Activated T-cell treated with anti-CD3 and anti-CD28 coated beads, Interleukin-2, amount 50 U/mL, for 4 hours (primary cell): Measurements from ENCODE around the gene PAXIP1. TPM values are rescaled to one million over a fixed set of nuclear protein-coding genes. Genes with fewer than 3 reads are reported as not detected.
"Not testable (repeated sequence)": the region's sequence is repeated elsewhere in the genome, so short reads cannot be mapped to it uniquely, and the experiment has no call there.

Source experiments
- ATAC-seq, 2 donors: fragments of 200-7000 bp; cut with Tn5 transposase; one replicate each; pipeline ENCODE4 v1.10.0; 2021
- DNase-seq: peaks from one replicate; pipeline ENCODE4 v3.0.0-alpha.2; 2020
- H3K27me3 Mint-ChIP-seq: one replicate; pipeline ENCODE4 v1.8.0; 2021; ENCODE audit warnings: low read depth, mixed read lengths
- H3K36me3 Mint-ChIP-seq: one replicate; pipeline ENCODE4 v1.8.0; 2022; ENCODE audit warnings: mixed read lengths; ENCODE audit not compliant: insufficient read depth
- H3K4me1 Mint-ChIP-seq: one replicate; pipeline ENCODE4 v1.8.0; 2021; ENCODE audit warnings: low read depth, mixed read lengths
- H3K4me3 Mint-ChIP-seq: one replicate; pipeline ENCODE4 v1.8.0; 2021; ENCODE audit warnings: mild to moderate bottlenecking, moderate library complexity, mixed read lengths
- H3K9me3 Mint-ChIP-seq: one replicate; pipeline ENCODE4 v1.8.0; 2021; ENCODE audit warnings: mixed read lengths
- total RNA-seq, 3 donors: library from RNA; stranded (reverse); gene quantifications; one replicate each; pipeline ENCODE4 v1.2.1, GENCODE V29; 2021

The PAXIP1 gene
- total RNA-seq: 10 to 100 TPM; 25.5 to 26.5 (median 26.2) TPM

GRCh38 chr7:155003092-155003375 is at the start of gene PAXIP1:
Gene PAXIP1 (minus strand): TSS chr7:155003124. CDS start chr7:155002929, 195 bp downstream.
- DNase-seq: peak; percentile 56

GRCh38 chr7:155051355-155051754 is 48.4 kb upstream of the PAXIP1 start:
- H3K4me3 Mint-ChIP-seq: no peak overlapping the region
- no peaks in the 10 kb centered on the region for H3K36me3 Mint-ChIP-seq
- no peaks in the 10 kb centered on the region for H3K4me1 Mint-ChIP-seq
- ATAC-seq (no peak), DNase-seq (no peak)
- H3K9me3 Mint-ChIP-seq: no peaks in the 10 kb centered on the region
- peaks cover 7% of the 10 kb centered on the region for H3K27me3 Mint-ChIP-seq

More at GRCh38 chr7:155003092-155003375, at the start of gene PAXIP1:
- ATAC-seq: peak; percentile 76 to 81
- Mint-ChIP-seq H3K4me3 (peak within 1 kb of the TSS; percentile 95), H3K36me3 (peaks cover 6% of the 10 kb centered on the region), H3K4me1 (peaks cover 8% of the 10 kb centered on the region), H3K9me3 (no peaks in the 10 kb centered on the region), H3K27me3 (no peaks in the 10 kb centered on the region)

- Mint-ChIP-seq H3K4me3 (no peak overlapping the region), H3K4me1 (no peaks in the 10 kb centered on the region), H3K9me3 (peaks cover 5% of the 10 kb centered on the region), H3K27me3 (peaks cover 8% of the 10 kb centered on the region), H3K36me3 (no peaks in the 10 kb centered on the region)
- no peak for ATAC-seq
- no peak for DNase-seq
These were observed 45.1 kb upstream of the PAXIP1 start for GRCh38 chr7:155048006-155048405.

- DNase-seq (no peak), ATAC-seq (no peak)
- H3K36me3 Mint-ChIP-seq: no peaks in the 10 kb centered on the region
- no peaks in the 10 kb centered on the region for H3K4me1 Mint-ChIP-seq
- peaks cover 10% of the 10 kb centered on the region for H3K9me3 Mint-ChIP-seq
- H3K4me3 Mint-ChIP-seq: no peak overlapping the region
- peaks cover 23% of the 10 kb centered on the region for H3K27me3 Mint-ChIP-seq
These were observed 40.8 kb upstream of the PAXIP1 start for GRCh38 chr7:155043756-155044155.

- H3K36me3 Mint-ChIP-seq: no peaks in the 10 kb centered on the region
- peaks cover 11% of the 10 kb centered on the region for H3K9me3 Mint-ChIP-seq
- DNase-seq (no peak), ATAC-seq (no peak)
- H3K4me1 Mint-ChIP-seq: no peaks in the 10 kb centered on the region
- H3K4me3 Mint-ChIP-seq: no peak overlapping the region
- H3K27me3 Mint-ChIP-seq: peaks cover 32% of the 10 kb centered on the region
These were observed 35.4 kb upstream of the PAXIP1 start for GRCh38 chr7:155038335-155038734.

- not testable (repeated sequence) for H3K4me1 Mint-ChIP-seq, H3K36me3 Mint-ChIP-seq, ATAC-seq, H3K9me3 Mint-ChIP-seq, DNase-seq, H3K4me3 Mint-ChIP-seq
- H3K27me3 Mint-ChIP-seq: peaks cover 23% of the 10 kb centered on the region
These were observed 31.6 kb upstream of the PAXIP1 start for GRCh38 chr7:155034495-155034894.

- Mint-ChIP-seq H3K4me1 (no peaks in the 10 kb centered on the region), H3K27me3 (peaks cover 16% of the 10 kb centered on the region)
- DNase-seq: no peak
These were observed 30.1 kb upstream of the PAXIP1 start for GRCh38 chr7:155032978-155033377.

GRCh38 chr7:155027879-155028278 is 25.0 kb upstream of the PAXIP1 start:
- ATAC-seq (no peak), DNase-seq (no peak)
- H3K9me3 Mint-ChIP-seq: no peaks in the 10 kb centered on the region
- H3K4me3 Mint-ChIP-seq: no peak overlapping the region
- no peaks in the 10 kb centered on the region for H3K36me3 Mint-ChIP-seq
- H3K27me3 Mint-ChIP-seq: peaks cover 5% of the 10 kb centered on the region
- no peaks in the 10 kb centered on the region for H3K4me1 Mint-ChIP-seq

More at GRCh38 chr7:155032978-155033377, 30.1 kb upstream of the PAXIP1 start:
- peaks cover 2% of the 10 kb centered on the region for H3K9me3 Mint-ChIP-seq
- no peak for ATAC-seq
- H3K36me3 Mint-ChIP-seq: no peaks in the 10 kb centered on the region
- no peak overlapping the region for H3K4me3 Mint-ChIP-seq

GRCh38 chr7:155021699-155022145 is 18.8 kb upstream of the PAXIP1 start:
- Mint-ChIP-seq H3K4me3 (no peak overlapping the region), H3K27me3 (peaks cover 7% of the 10 kb centered on the region), H3K36me3 (no peaks in the 10 kb centered on the region), H3K4me1 (no peaks in the 10 kb centered on the region), H3K9me3 (no peaks in the 10 kb centered on the region)
- no peak for DNase-seq
- no peak for ATAC-seq

- ATAC-seq (no peak), DNase-seq (no peak)
- no peaks in the 10 kb centered on the region for H3K9me3 Mint-ChIP-seq
These were observed 18.1 kb upstream of the PAXIP1 start for GRCh38 chr7:155020996-155021395.

GRCh38 chr7:155017834-155018233 is 14.9 kb upstream of the PAXIP1 start:
- ATAC-seq: no peak
- Mint-ChIP-seq H3K9me3 (no peaks in the 10 kb centered on the region), H3K36me3 (no peaks in the 10 kb centered on the region), H3K27me3 (peaks cover 8% of the 10 kb centered on the region), H3K4me1 (no peaks in the 10 kb centered on the region), H3K4me3 (no peak overlapping the region)
- no peak for DNase-seq

More at GRCh38 chr7:155020996-155021395, 18.1 kb upstream of the PAXIP1 start:
- Mint-ChIP-seq H3K36me3 (no peaks in the 10 kb centered on the region), H3K27me3 (peaks cover 9% of the 10 kb centered on the region), H3K4me1 (no peaks in the 10 kb centered on the region), H3K4me3 (no peak overlapping the region)

- peaks cover 2% of the 10 kb centered on the region for H3K4me1 Mint-ChIP-seq
- H3K36me3 Mint-ChIP-seq: peaks cover 4% of the 10 kb centered on the region
- H3K9me3 Mint-ChIP-seq: no peaks in the 10 kb centered on the region
- no peaks in the 10 kb centered on the region for H3K27me3 Mint-ChIP-seq
- no peak for DNase-seq
- no peak overlapping the region for H3K4me3 Mint-ChIP-seq
- no peak for ATAC-seq
These were observed 8.2 kb upstream of the PAXIP1 start for GRCh38 chr7:155011086-155011485.

- peaks cover 4% of the 10 kb centered on the region for H3K36me3 Mint-ChIP-seq
- DNase-seq: no peak
- H3K27me3 Mint-ChIP-seq: no peaks in the 10 kb centered on the region
- no peak overlapping the region for H3K4me3 Mint-ChIP-seq
- no peaks in the 10 kb centered on the region for H3K9me3 Mint-ChIP-seq
- peak in 1 of 2 donors; percentile 42 for ATAC-seq
- H3K4me1 Mint-ChIP-seq: peaks cover 5% of the 10 kb centered on the region
These were observed 6.7 kb upstream of the PAXIP1 start for GRCh38 chr7:155009570-155010157.

- peak; percentile 24 for DNase-seq
- H3K9me3 Mint-ChIP-seq: no peaks in the 10 kb centered on the region
- H3K4me1 Mint-ChIP-seq: peaks cover 10% of the 10 kb centered on the region
These were observed 5.0 kb upstream of the PAXIP1 start for GRCh38 chr7:155007947-155008346.

GRCh38 chr7:155003376-155004214 is 671 bp upstream of the PAXIP1 start:
- Mint-ChIP-seq H3K9me3 (no peaks in the 10 kb centered on the region), H3K4me1 (peaks cover 8% of the 10 kb centered on the region), H3K4me3 (peak overlapping the region; percentile 95), H3K36me3 (peaks cover 6% of the 10 kb centered on the region), H3K27me3 (no peaks in the 10 kb centered on the region)
- DNase-seq: peak; percentile 76
- ATAC-seq: peak; percentile 83 to 86

More at GRCh38 chr7:155007947-155008346, 5.0 kb upstream of the PAXIP1 start:
- Mint-ChIP-seq H3K27me3 (no peaks in the 10 kb centered on the region), H3K4me3 (no peak overlapping the region), H3K36me3 (peaks cover 6% of the 10 kb centered on the region)
- no peak for ATAC-seq
